IMR-90 (cell line): ENCODE measurements around the gene MRPL51. TPM values are rescaled to one million over a fixed set of nuclear protein-coding genes. Genes with fewer than 3 reads are reported as not detected.

ENCODE experiments used
- ATAC-seq: fragments of 200-7000 bp; cut with Tn5 transposase; 2 replicates; pipeline ENCODE4 v1.9.1; 2020; ENCODE audit warnings: low read depth, mild to moderate bottlenecking, moderate library complexity
- BruUV-seq: library from RNA; stranded (reverse); fragments of 400-500 nt; replicated peaks from 2 replicates; lab custom pipeline; 2021; lab: Mats Ljungman, UMichigan
- CTCF ChIA-PET: fragments of 300-600 bp; formaldehyde crosslinking; extraction: SDS; loops from one replicate; lab custom pipeline; 2021; ENCODE audit warnings: antibody characterized with exemption; lab: Yijun Ruan, JAX
- POLR2A ChIA-PET: fragments of 300-600 bp; sonication (Branson Sonifier 250); formaldehyde crosslinking; loops from one replicate; lab custom pipeline; 2022; ENCODE audit warnings: antibody characterized with exemption; ENCODE audit not compliant: unreplicated experiment; lab: Charles Lee
- DNase-seq: peaks from one replicate; pipeline ENCODE4 v3.0.0; 2013
- H2AFZ ChIP-seq: replicated peaks from 2 replicates; pipeline ENCODE3; 2013; ENCODE audit warnings: low read length, mild to moderate bottlenecking; ENCODE audit not compliant: poor library complexity
- H2AK5ac ChIP-seq: 2 replicates; pipeline ENCODE4 v1.6.1; 2013; ENCODE audit warnings: low read depth, low read length, inconsistent platforms
- H2AK9ac ChIP-seq: replicated peaks from 2 replicates; pipeline ENCODE3; 2013; ENCODE audit warnings: mild to moderate bottlenecking, low read depth, low read length, moderate library complexity; ENCODE audit not compliant: poor library complexity
- H2BK120ac ChIP-seq: 2 replicates; pipeline ENCODE4 v1.6.1; 2013; ENCODE audit warnings: low read depth, low read length, inconsistent platforms
- H2BK15ac ChIP-seq: 3 replicates; pipeline ENCODE4 v1.6.1; 2013; ENCODE audit warnings: low read depth, low read length, inconsistent platforms
- H2BK20ac ChIP-seq: 2 replicates; pipeline ENCODE4 v1.6.1; 2013; ENCODE audit warnings: low read depth, mild to moderate bottlenecking, inconsistent platforms, low read length, moderate library complexity
- H2BK5ac ChIP-seq: 2 replicates; pipeline ENCODE4 v1.6.1; 2013; ENCODE audit warnings: mild to moderate bottlenecking, low read depth, low read length, inconsistent platforms; ENCODE audit not compliant: poor library complexity, severe bottlenecking
- H3K14ac ChIP-seq: replicated peaks from 2 replicates; pipeline ENCODE4 v1.6.1; 2013; ENCODE audit warnings: low read depth, low read length, inconsistent platforms
- H3K18ac ChIP-seq: 2 replicates; pipeline ENCODE4 v1.6.1; 2013; ENCODE audit warnings: low read depth, low read length, control low read depth
- H3K23ac ChIP-seq: 2 replicates; pipeline ENCODE4 v1.6.1; 2013; ENCODE audit warnings: low read depth, low read length, inconsistent platforms
- H3K27ac ChIP-seq: 2 replicates; pipeline ENCODE4 v1.5.1; 2013; ENCODE audit warnings: mild to moderate bottlenecking, control low read depth, low read length; ENCODE audit not compliant: insufficient read depth
- H3K27me3 ChIP-seq: 2 replicates; pipeline ENCODE4 v1.6.1; 2013; ENCODE audit warnings: low read length; ENCODE audit not compliant: control insufficient read depth, insufficient read depth
- H3K36me3 ChIP-seq: 2 replicates; pipeline ENCODE4 v1.6.1; 2013; ENCODE audit warnings: low read length, mixed read lengths; ENCODE audit not compliant: control insufficient read depth, insufficient read depth
- H3K4ac ChIP-seq: 2 replicates; pipeline ENCODE4 v1.6.1; 2013; ENCODE audit warnings: low read depth, low read length, inconsistent platforms
- H3K4me1 ChIP-seq: 2 replicates; pipeline ENCODE4 v1.6.1; 2013; ENCODE audit warnings: low read length, mixed read lengths; ENCODE audit not compliant: control insufficient read depth, insufficient read depth
- H3K4me2 ChIP-seq: 2 replicates; pipeline ENCODE4 v1.6.1; 2013; ENCODE audit warnings: low read depth, mild to moderate bottlenecking, control low read depth, low read length, moderate library complexity
- H3K4me3 ChIP-seq: 2 replicates; pipeline ENCODE4 v1.5.1; 2013; ENCODE audit warnings: low read depth, mild to moderate bottlenecking, control low read depth, low read length, moderate library complexity; ENCODE audit not compliant: insufficient read depth
- H3K56ac ChIP-seq: 2 replicates; pipeline ENCODE4 v1.6.1; 2013; ENCODE audit warnings: low read length, inconsistent platforms; ENCODE audit not compliant: insufficient read depth; ENCODE audit errors: extremely low read depth
- H3K79me1 ChIP-seq, 2 experiments: 2 replicates each; pipeline ENCODE4 v1.6.1; 2013; ENCODE audit warnings: low read length in 2 of 2, inconsistent platforms in 1 of 2, low read depth in 1 of 2
- H3K9ac ChIP-seq: 2 replicates; pipeline ENCODE4 v1.6.1; 2013; ENCODE audit warnings: low read depth, low read length, control low read depth
- H3K9me1 ChIP-seq: 2 replicates; pipeline ENCODE4 v1.6.1; 2013; ENCODE audit warnings: low read length, inconsistent platforms; ENCODE audit not compliant: insufficient read depth
- H3K9me3 ChIP-seq: 2 replicates; pipeline ENCODE4 v1.6.1; 2013; ENCODE audit warnings: low read length; ENCODE audit not compliant: control insufficient read depth, insufficient read depth
- H4K20me1 ChIP-seq: 2 replicates; pipeline ENCODE4 v1.6.1; 2013; ENCODE audit warnings: low read length, inconsistent platforms; ENCODE audit not compliant: insufficient read depth
- H4K5ac ChIP-seq: 2 replicates; pipeline ENCODE4 v1.6.1; 2013; ENCODE audit warnings: mild to moderate bottlenecking, low read depth, low read length, control low read depth
- H4K8ac ChIP-seq, 2 experiments: 2 replicates each; pipeline ENCODE4 v1.6.1; 2013; ENCODE audit warnings: low read depth in 2 of 2, low read length in 2 of 2, control low read depth in 1 of 2, inconsistent platforms in 1 of 2
- H4K91ac ChIP-seq: 2 replicates; pipeline ENCODE4 v1.6.1; 2013; ENCODE audit warnings: low read depth, low read length, inconsistent platforms; ENCODE audit not compliant: insufficient read depth
- BHLHE40 ChIP-seq: fragments of 150-350 bp; IDR thresholded peaks from 2 replicates; pipeline ENCODE4 v1.6.1; 2016; ENCODE audit warnings: mild to moderate bottlenecking, low read depth, low read length
- CEBPB ChIP-seq: IDR thresholded peaks from 2 replicates; pipeline ENCODE4 v1.6.1; 2012; ENCODE audit warnings: low read depth, low read length, improper control_type of control experiment
- CHD1 ChIP-seq: IDR thresholded peaks from 2 replicates; pipeline ENCODE4 v1.6.1; 2012; ENCODE audit warnings: low read depth, low read length, improper control_type of control experiment
- CTCF ChIP-seq: conservative IDR thresholded peaks from 2 replicates; pipeline ENCODE4 v1.5.1; 2012; ENCODE audit warnings: mild to moderate bottlenecking, low read depth, low read length, improper control_type of control experiment
- ELK1 ChIP-seq: fragments of 150-350 bp; IDR thresholded peaks from 2 replicates; pipeline ENCODE4 v1.6.1; 2016; ENCODE audit warnings: low read depth, mild to moderate bottlenecking, low read length, moderate library complexity, borderline replicate concordance
- FOS ChIP-seq: fragments of 150-350 bp; IDR thresholded peaks from 2 replicates; pipeline ENCODE4 v1.6.1; 2016; ENCODE audit warnings: low read depth, low read length
- MAFK ChIP-seq: IDR thresholded peaks from 2 replicates; pipeline ENCODE4 v1.6.1; 2012; ENCODE audit warnings: low read depth, low read length, improper control_type of control experiment
- MAZ ChIP-seq: IDR thresholded peaks from 2 replicates; pipeline ENCODE4 v1.6.1; 2012; ENCODE audit warnings: low read depth, mild to moderate bottlenecking, low read length, improper control_type of control experiment, moderate library complexity, borderline replicate concordance
- MXI1 ChIP-seq: IDR thresholded peaks from 2 replicates; pipeline ENCODE4 v1.6.1; 2012; ENCODE audit warnings: low read depth, mild to moderate bottlenecking, low read length, moderate library complexity, borderline replicate concordance
- NFE2L2 ChIP-seq: fragments of 150-350 bp; IDR thresholded peaks from 2 replicates; pipeline ENCODE4 v1.6.1; 2016; ENCODE audit warnings: low read depth, mild to moderate bottlenecking, low read length
- POLR2A ChIP-seq: IDR thresholded peaks from 2 replicates; pipeline ENCODE4 v1.6.1; 2012; ENCODE audit warnings: mild to moderate bottlenecking, low read depth, low read length
- RAD21 ChIP-seq: IDR thresholded peaks from 2 replicates; pipeline ENCODE4 v1.6.1; 2012; ENCODE audit warnings: low read length, improper control_type of control experiment
- RCOR1 ChIP-seq: IDR thresholded peaks from 2 replicates; pipeline ENCODE4 v1.6.1; 2012; ENCODE audit warnings: mild to moderate bottlenecking, low read length, improper control_type of control experiment; ENCODE audit not compliant: insufficient replicate concordance
- SMC3 ChIP-seq: fragments of 150-350 bp; IDR thresholded peaks from 2 replicates; pipeline ENCODE4 v1.6.1; 2016; ENCODE audit warnings: low read depth, mild to moderate bottlenecking, antibody characterized with exemption, low read length, moderate library complexity
- USF2 ChIP-seq: fragments of 150-350 bp; IDR thresholded peaks from 2 replicates; pipeline ENCODE4 v1.6.1; 2017; ENCODE audit warnings: mild to moderate bottlenecking, antibody characterized with exemption, low read length, low read depth
- WGBS, 2 experiments: methylation state at CpG; one replicate each; pipeline versions ENCODE4 v1.1.5 to v1.1.7; 2013; ENCODE audit warnings: missing lambda C conversion rate in 2 of 2; ENCODE audit not compliant: insufficient read length in 1 of 2; ENCODE audit errors: extremely low coverage in 2 of 2; 5-methylcytosine and 5-hydroxymethylcytosine counted together
- dilution Hi-C: fragments of 300-500 bp; cut with HindIII; formaldehyde crosslinking; loops from one replicate; pipeline ENCODE4 v1.14.3; 2018; ENCODE audit warnings: low sequenced_read_pairs; ENCODE audit not compliant: unreplicated experiment
- in situ Hi-C: fragments of 300-500 bp; cut with MboI; formaldehyde crosslinking; loops from 3 replicates; pipeline ENCODE4 v1.14.3; 2019; ENCODE audit warnings: low sequenced_read_pairs, inconsistent platforms, mixed read lengths
- intact Hi-C: fragments of 100-400 bp; cut with micrococcal nuclease; formaldehyde crosslinking; loops from 2 replicates; pipeline ENCODE4 v1.10.0; 2022
- polyA plus RNA-seq, 3 experiments: library from polyadenylated mRNA; depleted of rRNA; stranded (reverse); fragments of >200 nt; gene quantifications; 2 replicates each; pipeline ENCODE4 v1.2.3, GENCODE V29; 2012; ENCODE audit warnings: low replicate concordance in 1 of 3
- total RNA-seq: library from RNA; depleted of rRNA; stranded (reverse); fragments of >200 nt; gene quantifications from 2 replicates; pipeline ENCODE4 v1.2.3, GENCODE V29; 2012

MRPL51 gene
- total and polyA plus RNA-seq, 2 of the 4 experiments (the other 2 are of a cell fraction) = 80.1 to 160 TPM

GRCh38 chr12:6444031-6444430 lies 49.0 kb downstream of the MRPL51 start:
- H4K20me1 ChIP-seq = no peaks in the 10 kb centered on the region
- no peak overlapping the region for H2AFZ ChIP-seq
- H4K8ac ChIP-seq = no peak overlapping the region
- intact Hi-C loops = no loop called here
- H3K36me3 ChIP-seq = peaks cover 15% of the 10 kb centered on the region
- H3K27me3 ChIP-seq = no peaks in the 10 kb centered on the region
- DNase-seq (no peak), ATAC-seq (no peak)
- H3K23ac ChIP-seq = 0 out of 2 replicates have a peak overlapping the region, but pooled peaks have one; percentile 51
- in situ Hi-C loops = no loop called here
- no peak overlapping the region for H3K4me2 ChIP-seq
- dilution Hi-C loops = no loop called here
- no peak overlapping the region for H2BK5ac ChIP-seq
- no peaks in the 10 kb centered on the region for H3K79me1 ChIP-seq
- H4K5ac ChIP-seq = no peak overlapping the region
- H2BK15ac ChIP-seq = no peak overlapping the region
- H2BK120ac ChIP-seq = no peak overlapping the region
- no peak overlapping the region for H4K91ac ChIP-seq
- no peak overlapping the region for H3K9ac ChIP-seq
- H3K4me3 ChIP-seq = no peak overlapping the region
- CTCF ChIA-PET = no interaction called here
- TF ChIP-seq USF2 (no peak), SMC3 (no peak), CEBPB (no peak), MAZ (no peak), MXI1 (no peak), CTCF (no peak), NFE2L2 (no peak), POLR2A (no peak), RCOR1 (no peak), CHD1 (no peak), FOS (no peak), MAFK (no peak), ELK1 (no peak), RAD21 (no peak), BHLHE40 (no peak)
- no peak overlapping the region for H2AK9ac ChIP-seq
- H2BK20ac ChIP-seq = no peak overlapping the region
- H3K9me1 ChIP-seq = no peaks in the 10 kb centered on the region
- no TSS peak for BruUV-seq
- no peak overlapping the region for H2AK5ac ChIP-seq
- no peak overlapping the region for H3K18ac ChIP-seq
- H3K9me3 ChIP-seq = no peaks in the 10 kb centered on the region
- no peak overlapping the region for H3K14ac ChIP-seq
- no peak overlapping the region for H3K4ac ChIP-seq
- WGBS, 2 experiments = 59% methylated on average over 3 of the region's 4 CpGs; no CpG with 5 or more reads in 1 of the 2 experiments
- H3K56ac ChIP-seq = no peak overlapping the region
- peaks cover 2% of the 10 kb centered on the region; the same call in 1 of the 2 replicates for H3K4me1 ChIP-seq
- no peak overlapping the region for H3K27ac ChIP-seq
- POLR2A ChIA-PET = no interaction called here
